ENCODE results near the gene ALDH1A3.

ALDH1A3 gene

GRCh38 chr15:100859970-100860828 is 19.4 kb upstream of the ALDH1A3 start:
- DNase-seq = no peak

GRCh38 chr15:100860829-100861510 is 18.7 kb upstream of the ALDH1A3 start:
- DNase-seq = no peak

GRCh38 chr15:100861511-100861991 is 18.1 kb upstream of the ALDH1A3 start:
- DNase-seq = no peak

- no peak for DNase-seq
Observed at GRCh38 chr15:100862162-100862561, 17.5 kb upstream of the ALDH1A3 start.

GRCh38 chr15:100863075-100863795 is 16.4 kb upstream of the ALDH1A3 start:
- DNase-seq = no peak

GRCh38 chr15:100863796-100864267 is 15.8 kb upstream of the ALDH1A3 start:
- DNase-seq = no peak

- no peak for DNase-seq
Observed at GRCh38 chr15:100866386-100867330, 13.0 kb upstream of the ALDH1A3 start.

- DNase-seq = no peak
Observed at GRCh38 chr15:100867433-100867832, 12.2 kb upstream of the ALDH1A3 start.

GRCh38 chr15:100869151-100869999 is 10.3 kb upstream of the ALDH1A3 start:
- no peak for DNase-seq

GRCh38 chr15:100873029-100873677 is 6.5 kb upstream of the ALDH1A3 start:
- peak; percentile 66 for DNase-seq

- DNase-seq = no peak
Observed at GRCh38 chr15:100875495-100875894, 4.1 kb upstream of the ALDH1A3 start.

GRCh38 chr15:100875976-100876375 is 3.7 kb upstream of the ALDH1A3 start:
- DNase-seq = no peak

GRCh38 chr15:100877551-100877950 is 2.1 kb upstream of the ALDH1A3 start:
- DNase-seq = no peak

- no peak for DNase-seq
Observed at GRCh38 chr15:100878130-100878529, 1.5 kb upstream of the ALDH1A3 start.

- DNase-seq = no peak
Observed at GRCh38 chr15:100878648-100879047, 983 bp upstream of the ALDH1A3 start.

GRCh38 chr15:100879061-100879463 is 569 bp upstream of the ALDH1A3 start:
- DNase-seq = no peak

- DNase-seq = no peak
Observed at GRCh38 chr15:100880139-100880896, 687 bp downstream of the ALDH1A3 start.

- DNase-seq = no peak
Observed at GRCh38 chr15:100880897-100881242, 1.2 kb downstream of the ALDH1A3 start.

GRCh38 chr15:100881573-100882336 is 2.1 kb downstream of the ALDH1A3 start:
- DNase-seq = no peak
